ENCODE results near the gene UIMC1. TPM values are rescaled to one million over a fixed set of nuclear protein-coding genes. Genes with fewer than 3 reads are reported as not detected.

Gene UIMC1
- total RNA-seq, 1 experiment from 2014 or later, result 38.4 TPM

- H3K9me3 ChIP-seq (ENCODE audit: control insufficient read depth in 1 of 2, insufficient read depth in 1 of 2, low read depth in 1 of 2, low read length in 2 of 2), result no peaks in the 10 kb centered on the region
- peaks cover 16% of the 10 kb centered on the region; the same call in 1 of the 2 replicates for H3K79me2 ChIP-seq (ENCODE audit: insufficient read depth, low read length)
- H3K4me3 ChIP-seq (replicated peaks in 1 of 2; ENCODE audit: low read depth in 1 of 2, low read length in 2 of 2), result no peak overlapping the region
- DNase-seq (ENCODE audit: low read depth, low spot score) (no peak), ATAC-seq (no peak)
- no peak for TF ChIP-seq EGR1 (IDR thresholded peaks at IDR 0.05; ENCODE audit: low read depth)
- TF ChIP-seq SRF (IDR thresholded peaks at IDR 0.05; ENCODE audit: low read depth), result no peak
- TF ChIP-seq SP1 (IDR thresholded peaks at IDR 0.05; ENCODE audit: low read depth), result no peak
- no peak for TF ChIP-seq POLR2AphosphoS5 (IDR thresholded peaks at IDR 0.05; ENCODE audit: low read depth, low read length)
- TF ChIP-seq ZNF274 (IDR thresholded peaks at IDR 0.05; ENCODE audit: low read depth, low read length), result no peak
- TF ChIP-seq TCF7L2 (IDR thresholded peaks at IDR 0.05; ENCODE audit: borderline replicate concordance, extremely low read depth, insufficient read depth, insufficient read length), result no peak
- TF ChIP-seq ELF1 (IDR thresholded peaks at IDR 0.05; ENCODE audit: borderline replicate concordance, low read depth), result no peak
- TF ChIP-seq POLR2A (IDR thresholded peaks at IDR 0.05; ENCODE audit: borderline replicate concordance, extremely low read depth, insufficient read depth, insufficient read length), result no peak
- TF ChIP-seq, protein P1, sequence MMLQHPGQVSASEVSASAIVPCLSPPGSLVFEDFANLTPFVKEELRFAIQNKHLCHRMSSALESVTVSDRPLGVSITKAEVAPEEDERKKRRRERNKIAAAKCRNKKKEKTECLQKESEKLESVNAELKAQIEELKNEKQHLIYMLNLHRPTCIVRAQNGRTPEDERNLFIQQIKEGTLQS (IDR thresholded peaks at IDR 0.05), result no peak
- no peak for TF ChIP-seq SIN3A (IDR thresholded peaks at IDR 0.05; ENCODE audit: low read depth)
- TF ChIP-seq YY1 (IDR thresholded peaks at IDR 0.05; ENCODE audit: extremely low read depth, insufficient replicate concordance, low read depth, low read length), result no peak
- no peak for TF ChIP-seq EZH2phosphoT487 (IDR thresholded peaks at IDR 0.05; ENCODE audit: borderline replicate concordance)
- no peak for TF ChIP-seq JUND (IDR thresholded peaks at IDR 0.05)
- no peak for TF ChIP-seq RAD21 (IDR thresholded peaks at IDR 0.05; ENCODE audit: low read depth)
- TF ChIP-seq, protein P2, sequence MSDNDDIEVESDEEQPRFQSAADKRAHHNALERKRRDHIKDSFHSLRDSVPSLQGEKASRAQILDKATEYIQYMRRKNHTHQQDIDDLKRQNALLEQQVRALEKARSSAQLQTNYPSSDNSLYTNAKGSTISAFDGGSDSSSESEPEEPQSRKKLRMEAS (IDR thresholded peaks at IDR 0.05), result no peak
- H2AFZ ChIP-seq (ENCODE audit: low read depth, low read length, poor library complexity, severe bottlenecking), result no peak overlapping the region
- CTCF ChIA-PET, result no interaction called here
- POLR2A ChIA-PET, result no interaction called here
- no peaks in the 10 kb centered on the region for H3K9me2 ChIP-seq (ENCODE audit: insufficient read depth)
- H3K27me3 ChIP-seq (ENCODE audit: insufficient read depth, low read length), result no peaks in the 10 kb centered on the region
- no peaks in the 10 kb centered on the region for H4K20me1 ChIP-seq (ENCODE audit: insufficient read depth)
- no TSS peak for BruUV-seq (replicated peaks)
- no peak overlapping the region for H3K27ac ChIP-seq (ENCODE audit: low read depth, low read length)
- RAD21 ChIA-PET (ENCODE audit: low non-redundant PET in 1 of 2, low total read pairs in 2 of 2, uncharacterized antibody in 2 of 2, unreplicated experiment in 2 of 2), result no interaction called here
- intact Hi-C loops (cut with micrococcal nuclease), result no loop called here
- no peaks in the 10 kb centered on the region for H3K4me1 ChIP-seq (ENCODE audit: control insufficient read depth in 1 of 2, insufficient read depth in 2 of 2, low read length in 2 of 2)
- H3K9ac ChIP-seq (ENCODE audit: low read length), result no peak overlapping the region
- H3K36me3 ChIP-seq (ENCODE audit: control insufficient read depth in 1 of 2, insufficient read depth in 2 of 2, low read length in 2 of 2), result no peaks in the 10 kb centered on the region
- H3K4me2 ChIP-seq (ENCODE audit: low read length), result no peak overlapping the region
Measured at GRCh38 chr5:176915906-176916305, 90.7 kb downstream of the UIMC1 start.

All from HCT116 (cell line).